SK-N-SH treated with all-trans-retinoic acid at 6 μM for 48 hours (cell line): Measurements from ENCODE around the gene TIAM2.

Experiments used
- ATAC-seq: fragments of 200-7000 bp; cut with Tn5 transposase; 3 replicates; pipeline ENCODE4 v1.9.1; 2020; ENCODE audit warnings: mild to moderate bottlenecking, moderate library complexity
- ARNTL ChIP-seq: fragments of 450-650 bp; formaldehyde crosslinking; IDR thresholded peaks from 2 replicates; pipeline ENCODE4 v1.5.0; 2020; ENCODE audit warnings: low read depth, mild to moderate bottlenecking, moderate library complexity, borderline replicate concordance
- BACH2 ChIP-seq: fragments of 250-450 bp; sonication (Bioruptor Pico); IDR thresholded peaks from 2 replicates; pipeline ENCODE4 v1.9.0; 2021; ENCODE audit warnings: mild to moderate bottlenecking, borderline replicate concordance
- CSDC2 ChIP-seq: fragments of 250-450 bp; sonication (Bioruptor Pico); IDR thresholded peaks from 2 replicates; pipeline ENCODE4 v1.5.0; 2020; ENCODE audit warnings: mild to moderate bottlenecking, moderate library complexity
- CSRNP3 ChIP-seq: fragments of 250-450 bp; sonication (Bioruptor Pico); IDR thresholded peaks from 2 replicates; pipeline ENCODE4 v1.5.1; 2021; ENCODE audit warnings: mild to moderate bottlenecking, moderate library complexity
- ESRRG ChIP-seq: fragments of 250-450 bp; sonication (Bioruptor Pico); IDR thresholded peaks from 2 replicates; pipeline ENCODE4 v1.6.1; 2021; ENCODE audit warnings: mild to moderate bottlenecking
- GLIS3 ChIP-seq: fragments of 250-450 bp; sonication (Bioruptor Pico); IDR thresholded peaks from 2 replicates; pipeline ENCODE4 v1.5.0; 2020; ENCODE audit warnings: mild to moderate bottlenecking, moderate library complexity
- ISL1 ChIP-seq: fragments of 250-450 bp; sonication (Bioruptor Pico); IDR thresholded peaks from 2 replicates; pipeline ENCODE4 v2.1.2; 2022; ENCODE audit warnings: mild to moderate bottlenecking, moderate library complexity
- OSR1 ChIP-seq: fragments of 250-450 bp; sonication (Bioruptor Pico); IDR thresholded peaks from 2 replicates; pipeline ENCODE4 v1.8.0; 2022; ENCODE audit warnings: moderate library complexity, mild to moderate bottlenecking, inconsistent platforms
- PATZ1 ChIP-seq: fragments of 250-450 bp; sonication (Bioruptor Pico); IDR thresholded peaks from 2 replicates; pipeline ENCODE4 v1.8.0; 2020; ENCODE audit warnings: mild to moderate bottlenecking, moderate library complexity, borderline replicate concordance
- PPARA ChIP-seq: fragments of 250-450 bp; sonication (Bioruptor Pico); IDR thresholded peaks from 2 replicates; pipeline ENCODE4 v1.5.0; 2020; ENCODE audit warnings: mild to moderate bottlenecking, borderline replicate concordance
- RARB ChIP-seq: fragments of 250-450 bp; sonication (Bioruptor Pico); IDR thresholded peaks from 2 replicates; pipeline ENCODE4 v1.8.0; 2021; ENCODE audit warnings: mild to moderate bottlenecking, moderate library complexity
- SNAI2 ChIP-seq: fragments of 250-450 bp; sonication (Bioruptor Pico); IDR thresholded peaks from 2 replicates; pipeline ENCODE4 v1.5.0; 2020; ENCODE audit warnings: mild to moderate bottlenecking, moderate library complexity
- TCF4 ChIP-seq: fragments of 250-450 bp; sonication (Bioruptor Pico); IDR thresholded peaks from 2 replicates; pipeline ENCODE4 v1.8.0; 2021; ENCODE audit warnings: mild to moderate bottlenecking, moderate library complexity, borderline replicate concordance
- TOX ChIP-seq: fragments of 250-450 bp; sonication (Bioruptor Pico); IDR thresholded peaks from 2 replicates; pipeline ENCODE4 v1.8.0; 2021; ENCODE audit warnings: mild to moderate bottlenecking, moderate library complexity, borderline replicate concordance
- TSHZ2 ChIP-seq: fragments of 250-450 bp; sonication (Bioruptor Pico); IDR thresholded peaks from 2 replicates; pipeline ENCODE4 v1.5.0; 2020; ENCODE audit warnings: mild to moderate bottlenecking, moderate library complexity
- ZC3H10 ChIP-seq: fragments of 250-450 bp; sonication (Bioruptor Pico); IDR thresholded peaks from 2 replicates; pipeline ENCODE4 v1.5.1; 2021; ENCODE audit warnings: mild to moderate bottlenecking, moderate library complexity
- ZFP30 ChIP-seq: fragments of 450-650 bp; formaldehyde crosslinking; IDR thresholded peaks from 2 replicates; pipeline ENCODE4 v1.5.0; 2022; ENCODE audit warnings: mild to moderate bottlenecking, moderate library complexity
- ZNF565 ChIP-seq: fragments of 450-650 bp; formaldehyde crosslinking; conservative IDR thresholded peaks from 2 replicates; pipeline ENCODE4 v1.5.0; 2020; ENCODE audit warnings: low read depth, mild to moderate bottlenecking, moderate library complexity
- ZNF8 ChIP-seq: fragments of 450-650 bp; formaldehyde crosslinking; IDR thresholded peaks from 2 replicates; pipeline ENCODE4 v1.5.0; 2020; ENCODE audit warnings: mild to moderate bottlenecking, moderate library complexity
- TF ChIP-seq, protein P1 (sequence below): fragments of 250-450 bp; sonication (Bioruptor Pico); IDR thresholded peaks from 2 replicates; pipeline ENCODE4 v1.5.1; 2020; ENCODE audit warnings: low read depth, mild to moderate bottlenecking, moderate library complexity

The TIAM2 gene

DNA sequence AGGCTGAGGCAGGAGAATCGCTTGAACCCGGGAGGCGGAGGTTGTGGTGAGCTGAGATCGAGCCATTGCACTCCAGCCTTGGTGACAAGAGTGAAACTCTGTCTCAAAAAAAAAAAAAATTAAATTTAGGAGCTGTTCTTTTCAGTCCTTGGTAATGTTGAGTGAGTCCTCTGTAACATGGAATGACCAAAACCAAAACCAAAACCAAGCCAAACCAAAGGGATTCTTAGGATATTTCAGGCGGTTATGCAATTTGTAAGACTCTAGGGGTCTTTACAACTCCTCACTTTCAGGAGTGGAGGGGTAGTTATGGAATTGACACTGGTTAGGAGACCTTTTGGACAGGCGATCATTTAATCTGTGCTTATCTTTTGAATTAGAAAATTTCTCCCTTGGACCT is 15.8 kb downstream of the TIAM2 start:
- no peak for ATAC-seq
- TF ChIP-seq SNAI2 (CRISPR knock-in tag) (no peak), CSDC2 (no peak), TSHZ2 (CRISPR knock-in tag) (no peak), PATZ1 (CRISPR knock-in tag) (no peak), ZC3H10 (no peak), TOX (CRISPR knock-in tag) (no peak), BACH2 (CRISPR knock-in tag) (no peak), ZNF8 (no peak), RARB (CRISPR knock-in tag) (no peak), OSR1 (CRISPR knock-in tag) (no peak), PPARA (CRISPR knock-in tag) (no peak), ESRRG (CRISPR knock-in tag) (no peak), TCF4 (CRISPR knock-in tag) (no peak), ZNF565 (CRISPR knock-in tag) (no peak), ARNTL (CRISPR knock-in tag) (no peak), GLIS3 (no peak), ISL1 (CRISPR knock-in tag) (no peak), CSRNP3 (CRISPR knock-in tag) (no peak)
- TF ChIP-seq, protein P1, sequence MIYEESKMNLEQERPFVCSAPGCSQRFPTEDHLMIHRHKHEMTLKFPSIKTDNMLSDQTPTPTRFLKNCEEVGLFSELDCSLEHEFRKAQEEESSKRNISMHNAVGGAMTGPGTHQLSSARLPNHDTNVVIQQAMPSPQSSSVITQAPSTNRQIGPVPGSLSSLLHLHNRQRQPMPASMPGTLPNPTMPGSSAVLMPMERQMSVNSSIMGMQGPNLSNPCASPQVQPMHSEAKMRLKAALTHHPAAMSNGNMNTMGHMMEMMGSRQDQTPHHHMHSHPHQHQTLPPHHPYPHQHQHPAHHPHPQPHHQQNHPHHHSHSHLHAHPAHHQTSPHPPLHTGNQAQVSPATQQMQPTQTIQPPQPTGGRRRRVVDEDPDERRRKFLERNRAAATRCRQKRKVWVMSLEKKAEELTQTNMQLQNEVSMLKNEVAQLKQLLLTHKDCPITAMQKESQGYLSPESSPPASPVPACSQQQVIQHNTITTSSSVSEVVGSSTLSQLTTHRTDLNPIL: no peak

DNA sequence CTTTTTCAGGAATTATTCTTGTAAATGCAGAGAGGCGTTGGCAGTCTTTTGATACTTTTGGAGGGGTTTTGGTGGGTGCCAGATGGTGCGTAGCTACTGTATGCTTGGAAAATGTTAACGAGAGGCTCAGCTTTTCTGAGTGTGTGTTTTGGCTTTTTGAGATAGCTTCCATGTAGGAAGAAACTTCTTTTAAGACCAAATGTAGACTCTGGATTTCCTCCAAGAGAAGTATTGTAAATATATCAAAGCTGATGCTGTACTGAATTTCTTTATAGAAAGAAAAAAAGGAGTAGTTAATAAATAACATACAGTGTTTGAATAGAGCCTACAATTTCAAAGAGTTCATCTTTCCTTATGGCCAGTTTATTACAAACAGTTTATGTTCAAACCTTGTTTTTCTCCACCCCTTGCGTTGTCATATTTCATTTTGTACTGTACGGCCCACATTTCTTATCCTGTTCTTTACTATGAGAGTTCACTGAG is 16.7 kb downstream of the TIAM2 start:
- ATAC-seq: no peak
- no peak for TF ChIP-seq SNAI2 (CRISPR knock-in tag)

DNA sequence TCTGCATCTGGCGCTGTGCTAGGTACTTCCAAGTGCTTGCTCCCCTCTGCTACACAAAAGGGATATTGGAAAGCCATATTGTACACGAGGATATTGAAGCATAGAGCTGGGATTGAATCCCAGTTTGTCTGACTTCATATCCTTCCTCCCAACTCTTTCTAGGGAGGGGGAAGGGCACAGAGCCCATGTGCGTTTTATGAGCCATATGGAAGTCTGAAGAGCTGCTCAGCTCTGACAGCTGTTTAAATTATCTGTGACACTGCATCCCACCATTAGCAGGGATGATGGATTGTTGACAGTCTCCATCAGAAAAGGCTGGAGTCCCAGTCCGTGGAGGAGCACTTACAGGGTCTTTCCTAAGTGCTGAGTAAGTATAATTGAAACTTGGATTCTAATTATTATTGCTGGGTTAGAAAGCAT is 18.4 kb downstream of the TIAM2 start:
- no peak for TF ChIP-seq ISL1 (CRISPR knock-in tag)
- TF ChIP-seq BACH2 (CRISPR knock-in tag): no peak
- no peak for TF ChIP-seq TSHZ2 (CRISPR knock-in tag)
- TF ChIP-seq ZFP30 (CRISPR knock-in tag): no peak
- TF ChIP-seq TCF4 (CRISPR knock-in tag): no peak
- ATAC-seq: peak; percentile 9; the same call in 2 of the 3 replicates
